GM19467 (cell line): ENCODE measurements around the gene OXCT2.
"Not testable (repeated sequence)": the region's sequence is repeated elsewhere in the genome, so short reads cannot be mapped to it uniquely, and the experiment has no call there.

ENCODE experiments used
- ATAC-seq: cut with Tn5 transposase; IDR thresholded peaks from one replicate; pipeline ENCODE4 v1.9.1; 2021; ENCODE audit warnings: mild to moderate bottlenecking, moderate library complexity; ENCODE audit not compliant: unreplicated experiment

OXCT2 gene

DNA sequence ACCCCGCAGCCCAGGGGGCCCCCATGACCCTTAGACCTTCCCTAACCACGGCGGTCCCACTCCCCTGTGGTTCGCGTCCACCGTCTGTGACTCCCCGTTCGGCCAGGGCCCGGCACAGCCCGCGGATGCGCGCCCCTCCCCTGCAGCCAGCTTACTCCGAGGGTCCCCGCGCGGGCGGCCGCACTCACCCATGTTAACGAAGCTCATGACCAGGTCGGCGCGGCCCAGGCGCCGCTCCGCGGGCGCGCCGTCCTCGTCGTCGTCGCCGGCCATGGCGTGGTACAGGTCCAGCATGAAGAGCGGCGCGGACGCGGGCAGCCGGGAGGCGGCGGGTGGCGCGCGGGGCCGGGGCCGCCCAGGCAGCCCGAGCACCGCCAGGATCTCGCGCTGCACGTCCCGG, 16.8 kb upstream of the OXCT2 start:
- not testable (repeated sequence) for ATAC-seq

DNA sequence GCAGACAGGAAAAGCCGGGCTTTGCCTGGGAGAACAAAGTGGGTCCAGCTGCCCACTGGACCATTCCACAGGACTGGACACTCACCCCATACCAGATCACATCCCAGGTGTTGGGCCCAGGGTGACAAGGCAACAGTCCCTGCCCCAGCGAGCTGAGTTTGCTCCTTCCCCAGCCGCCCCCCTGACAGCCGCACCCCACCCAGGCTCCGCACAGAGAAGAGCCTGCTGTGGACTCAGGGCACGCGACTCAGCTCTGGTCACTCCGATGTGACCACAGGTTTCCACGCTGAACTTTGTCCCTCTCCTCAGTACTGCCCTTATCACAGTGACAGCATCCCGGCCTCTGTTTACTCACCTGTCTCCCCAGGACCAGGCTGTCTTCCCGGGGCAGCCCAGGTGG, 16.3 kb upstream of the OXCT2 start:
- ATAC-seq, result no peak

- not testable (repeated sequence) for ATAC-seq
These were observed 15.9 kb upstream of the OXCT2 start for GRCh38 chr1:39787108-39787375.

DNA sequence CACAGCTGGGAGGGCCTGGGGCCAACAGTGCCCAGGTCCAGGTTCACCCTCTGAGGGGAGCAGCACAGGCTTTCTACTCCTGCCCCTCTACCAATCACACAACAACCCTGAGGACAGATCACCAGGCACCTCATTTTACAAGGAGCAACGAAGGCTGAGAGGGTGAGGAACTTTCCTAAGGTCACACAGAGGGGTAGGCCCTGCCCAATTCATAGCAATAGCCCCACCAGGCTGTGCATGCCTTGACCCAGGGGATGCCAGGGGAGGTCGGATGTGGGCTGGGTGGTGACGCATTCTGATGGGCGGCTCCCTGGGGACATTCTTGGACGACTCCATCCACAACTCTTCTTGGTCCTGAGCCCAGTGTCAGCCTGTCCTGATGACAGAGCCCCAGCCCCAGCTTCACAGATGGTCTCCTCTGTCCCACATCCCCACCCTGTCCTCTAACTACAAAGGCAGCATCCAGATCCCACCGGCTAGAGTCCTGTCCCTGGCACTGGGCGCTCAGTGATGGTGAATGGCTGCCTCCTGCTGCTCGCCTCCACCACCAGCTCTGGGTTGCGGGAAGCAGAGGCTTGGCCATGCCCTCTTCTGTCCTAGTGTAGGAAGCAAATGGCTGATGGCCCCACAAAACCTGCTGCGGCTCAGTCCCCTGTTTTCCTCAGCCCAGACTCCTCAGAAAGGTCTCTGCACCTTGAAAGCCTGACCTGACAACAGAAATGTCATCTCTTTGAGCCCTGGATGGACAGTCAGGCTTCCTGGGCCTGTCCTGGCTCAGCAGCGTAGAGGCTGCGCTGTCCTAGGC, 15.4 kb upstream of the OXCT2 start:
- ATAC-seq, result not testable (repeated sequence)

DNA sequence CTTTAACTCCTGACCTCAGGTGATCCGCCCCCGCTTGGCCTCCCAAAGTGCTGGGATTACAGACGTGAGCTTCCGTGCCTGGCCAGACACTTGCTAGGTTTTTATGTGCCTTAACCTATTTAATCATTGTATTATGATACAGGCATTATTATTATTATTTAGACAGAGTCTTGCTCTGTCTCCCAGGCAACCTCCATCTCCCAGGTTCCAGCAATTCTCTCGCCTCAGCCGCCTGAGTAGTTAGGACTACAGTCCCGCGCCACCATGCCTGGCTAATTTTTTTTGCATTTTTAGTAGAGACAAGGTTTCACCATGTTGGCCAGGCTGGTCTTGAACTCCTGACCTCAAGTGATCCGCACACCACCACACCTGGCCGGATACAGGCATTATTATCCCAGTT, 11.5 kb upstream of the OXCT2 start:
- not testable (repeated sequence) for ATAC-seq

DNA sequence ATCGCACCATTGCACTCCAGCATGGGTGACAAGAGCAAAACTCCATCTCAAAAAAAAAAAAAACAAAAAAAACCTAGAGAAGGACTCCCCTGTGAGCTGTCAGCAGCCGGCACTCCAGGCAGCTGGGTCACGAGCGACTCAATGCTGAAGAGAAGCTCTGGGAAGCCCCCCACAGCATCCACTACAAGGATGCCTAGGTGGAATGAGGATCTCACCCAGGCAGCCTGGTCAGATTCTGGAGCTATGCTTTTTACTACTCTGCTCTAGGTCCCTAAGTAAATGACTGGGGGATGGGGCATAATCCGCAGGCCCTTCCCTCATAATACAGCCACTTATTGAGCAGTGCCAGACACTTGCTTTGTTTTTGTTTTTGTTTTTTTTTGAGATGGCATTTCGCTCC, 11.0 kb upstream of the OXCT2 start:
- no peak for ATAC-seq

GRCh38 chr1:39781349-39781715, 10.2 kb upstream of the OXCT2 start:
- ATAC-seq, result no peak

DNA sequence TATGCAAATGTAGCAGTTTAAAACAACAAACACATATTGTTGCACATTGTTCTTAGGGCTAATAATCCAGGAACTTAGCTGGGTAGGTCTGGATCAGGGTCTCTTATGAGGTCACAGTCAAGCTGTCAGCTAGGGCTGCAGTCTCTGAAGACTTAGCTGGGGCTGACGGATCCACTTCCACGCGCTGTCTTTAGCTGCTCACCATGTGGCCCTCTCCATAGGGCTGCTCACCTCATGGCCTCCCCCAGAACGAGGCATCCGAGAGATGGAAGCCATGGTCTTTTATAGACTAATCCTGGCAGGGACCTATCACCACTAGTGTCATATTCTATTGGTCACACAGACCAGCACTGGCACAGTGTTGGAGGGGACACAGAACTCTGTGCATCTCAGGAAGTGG, 8.7 kb upstream of the OXCT2 start:
- no peak for ATAC-seq

DNA sequence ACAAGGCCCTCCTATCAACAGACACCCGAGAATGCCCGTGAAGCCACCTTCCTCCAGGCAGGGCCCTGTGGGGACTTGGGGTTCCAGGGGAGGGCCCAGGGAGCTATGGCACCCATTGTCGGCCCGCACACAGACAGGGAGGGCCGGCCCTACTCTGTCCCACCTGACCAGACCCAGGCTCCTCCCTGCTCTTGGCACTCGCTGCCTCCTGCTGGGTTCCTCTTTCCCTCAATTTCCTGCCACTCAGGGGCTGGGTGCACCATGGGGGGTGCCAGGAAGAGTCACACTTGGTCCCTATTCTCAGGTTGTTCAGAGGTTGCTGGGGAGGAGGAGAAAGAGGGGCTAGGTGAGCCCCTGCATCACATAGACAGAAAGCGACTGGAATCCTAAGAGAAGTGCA, 8.0 kb upstream of the OXCT2 start:
- ATAC-seq, result no peak

- ATAC-seq, result not testable (repeated sequence)
These were observed 7.4 kb upstream of the OXCT2 start for GRCh38 chr1:39778463-39779099.

GRCh38 chr1:39777896-39778295, 6.7 kb upstream of the OXCT2 start:
- ATAC-seq, result not testable (repeated sequence)

DNA sequence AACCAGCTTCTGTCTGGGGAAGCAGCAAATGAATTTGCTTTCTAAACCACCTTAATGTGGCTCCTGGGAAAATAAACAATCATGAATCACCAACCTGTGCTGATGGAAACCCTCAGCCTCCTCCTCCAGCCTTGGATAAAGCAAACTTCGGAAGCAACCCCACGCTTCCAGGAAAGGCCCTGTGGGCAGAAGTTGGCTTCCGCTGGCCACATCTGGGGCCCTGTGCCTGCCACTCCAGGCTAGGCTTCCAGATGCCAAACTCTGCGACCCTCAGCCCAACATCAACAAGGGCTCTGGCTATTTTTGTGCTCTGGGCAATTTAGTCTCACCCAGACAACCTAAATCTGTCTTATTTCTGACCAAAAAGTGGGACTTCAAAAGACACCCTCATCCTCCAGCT, 6.2 kb upstream of the OXCT2 start:
- ATAC-seq, result no peak

DNA sequence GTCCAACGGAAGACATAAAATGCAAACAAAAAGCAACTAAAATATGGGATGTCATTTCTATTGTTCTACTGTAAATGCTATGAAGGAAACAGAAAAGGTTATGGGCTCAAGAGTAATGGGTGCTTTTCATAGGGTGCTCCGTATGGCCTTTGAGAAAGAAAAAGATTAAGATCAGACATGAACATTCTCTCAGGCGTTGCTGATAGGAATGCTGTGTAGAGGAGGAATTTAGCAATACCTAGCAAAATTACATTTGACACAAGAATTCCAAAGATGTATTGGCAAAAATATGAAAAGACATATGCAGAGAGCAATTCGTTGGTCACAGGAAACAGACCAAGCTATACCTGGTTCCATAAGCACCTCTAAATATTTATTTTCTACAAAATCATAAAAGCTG, 5.7 kb upstream of the OXCT2 start:
- no peak for ATAC-seq

DNA sequence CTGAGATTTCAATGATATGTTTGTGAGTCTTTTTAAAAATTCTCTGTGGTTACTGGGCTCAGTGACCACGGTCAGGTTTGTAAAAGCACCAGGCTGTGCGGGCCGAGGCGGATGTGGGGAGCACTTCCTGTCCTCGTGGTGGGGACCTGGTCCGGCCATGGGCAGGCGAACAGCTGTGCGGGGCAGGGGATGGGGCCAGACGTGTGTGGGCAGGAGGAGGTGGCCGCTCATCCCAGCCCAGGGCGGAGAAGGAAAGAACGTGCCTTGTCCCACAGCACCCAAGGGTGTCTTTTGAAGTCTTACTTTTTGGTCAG, 5.2 kb upstream of the OXCT2 start:
- ATAC-seq, result no peak

- ATAC-seq, result not testable (repeated sequence)
These were observed 4.7 kb upstream of the OXCT2 start for GRCh38 chr1:39775676-39776399.

- ATAC-seq, result not testable (repeated sequence)
These were observed 4.0 kb upstream of the OXCT2 start for GRCh38 chr1:39775141-39775540.

GRCh38 chr1:39773369-39773979, 2.3 kb upstream of the OXCT2 start:
- ATAC-seq, result not testable (repeated sequence)

DNA sequence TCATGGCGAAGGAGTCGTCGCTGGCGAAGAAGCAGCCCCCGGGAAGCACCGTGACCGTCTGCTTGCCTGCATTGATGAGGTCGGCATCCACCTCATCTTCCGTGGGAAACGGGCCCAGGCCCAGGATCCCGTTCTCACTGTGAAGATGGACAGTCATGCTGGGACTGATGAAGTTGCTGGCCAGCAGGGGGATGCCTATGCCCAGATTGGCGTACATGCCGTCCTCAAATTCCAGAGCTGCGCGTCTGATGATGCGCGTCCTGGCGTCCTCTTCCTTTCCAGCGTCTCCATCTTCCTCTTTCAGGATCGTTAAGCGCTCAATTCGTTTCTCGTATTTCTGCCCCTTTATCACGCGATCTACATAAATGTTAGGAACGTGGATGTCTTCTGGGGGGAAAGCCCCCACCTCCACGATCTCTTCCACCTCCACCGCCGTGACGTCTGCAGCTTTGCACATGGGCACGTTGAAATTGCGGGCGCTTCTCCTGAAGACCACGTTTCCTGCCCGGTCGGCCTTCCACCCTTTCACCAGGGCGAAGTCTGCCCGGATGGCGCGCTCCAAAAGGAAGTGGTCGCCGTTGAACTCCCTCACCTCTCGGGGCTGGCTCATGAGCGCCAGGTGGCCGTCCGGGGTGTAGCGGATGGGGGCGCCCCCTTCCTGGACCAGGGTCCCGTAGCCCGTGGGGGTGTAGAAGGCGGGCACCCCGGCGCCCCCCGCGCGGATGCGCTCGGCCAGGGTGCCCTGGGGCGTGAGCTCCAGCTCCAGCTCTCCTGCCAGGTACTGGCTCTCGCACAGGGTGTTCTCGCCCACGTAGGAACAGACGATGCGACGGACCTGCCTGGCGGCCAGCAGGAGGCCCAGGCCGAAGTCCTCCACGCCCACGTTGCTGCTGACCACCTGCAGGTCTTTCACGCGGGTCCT, 787 bp downstream of the OXCT2 start:
- not testable (repeated sequence) for ATAC-seq

DNA sequence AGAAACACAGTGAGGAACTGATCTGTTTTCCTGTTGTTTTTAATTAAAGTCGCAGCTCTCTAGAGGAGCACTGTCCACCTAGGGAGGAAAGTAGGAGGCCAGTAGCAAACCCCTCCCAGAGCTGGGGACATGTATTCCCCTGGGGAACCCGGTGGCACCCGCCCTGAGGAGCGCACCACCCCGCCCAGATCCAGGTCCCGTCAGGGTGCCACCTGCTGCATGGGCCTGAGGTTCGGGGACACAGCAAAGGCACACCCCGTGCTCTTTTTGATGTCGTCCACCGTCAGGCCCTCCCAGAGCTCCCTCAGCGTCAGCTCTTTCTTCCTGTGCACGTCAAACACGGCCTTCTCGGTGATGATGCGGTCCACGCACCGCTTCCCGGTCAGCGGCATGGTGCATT, 1.6 kb downstream of the OXCT2 start:
- not testable (repeated sequence) for ATAC-seq

GRCh38 chr1:39766466-39766865, 4.7 kb downstream of the OXCT2 start:
- not testable (repeated sequence) for ATAC-seq

GRCh38 chr1:39764512-39764911, 6.6 kb downstream of the OXCT2 start:
- not testable (repeated sequence) for ATAC-seq
